ENCODE measurements around the gene COL5A3.
"Not testable (repeated sequence)": the region's sequence is repeated elsewhere in the genome, so short reads cannot be mapped to it uniquely, and the experiment has no call there.

Gene COL5A3

GRCh38 chr19:10027158-10027997 lies 17.1 kb upstream of the COL5A3 start:
- Histone ChIP-seq H3K27ac (ENCODE audit: low read depth, low read length) (no peak overlapping the region), H3K27me3 (ENCODE audit: insufficient read depth, low read length) (peaks cover 11% of the 10 kb centered on the region), H3K79me2 (ENCODE audit: control insufficient read depth, insufficient read depth, low read length, unreplicated experiment) (no peaks in the 10 kb centered on the region), H3K4me3 (ENCODE audit: low read depth, low read length) (no peak overlapping the region), H3K36me3 (ENCODE audit: insufficient read depth, low read length) (no peaks in the 10 kb centered on the region), H2AFZ (ENCODE audit: low read length, unreplicated experiment) (no peak overlapping the region), H3K4me1 (ENCODE audit: control insufficient read depth, insufficient read depth, low read length, unreplicated experiment) (no peaks in the 10 kb centered on the region)

GRCh38 chr19:10026744-10027143 lies 16.4 kb upstream of the COL5A3 start:
- Histone ChIP-seq H3K4me1 (ENCODE audit: control insufficient read depth, insufficient read depth, low read length, unreplicated experiment) (no peaks in the 10 kb centered on the region), H3K27me3 (ENCODE audit: insufficient read depth, low read length) (0 out of 2 replicates have a peak, but pooled peaks cover 6% of the 10 kb centered on the region), H2AFZ (ENCODE audit: low read length, unreplicated experiment) (no peak overlapping the region), H3K36me3 (ENCODE audit: insufficient read depth, low read length) (no peaks in the 10 kb centered on the region), H3K4me3 (ENCODE audit: low read depth, low read length) (no peak overlapping the region), H3K79me2 (ENCODE audit: control insufficient read depth, insufficient read depth, low read length, unreplicated experiment) (no peaks in the 10 kb centered on the region), H3K27ac (ENCODE audit: low read depth, low read length) (no peak overlapping the region)

DNA sequence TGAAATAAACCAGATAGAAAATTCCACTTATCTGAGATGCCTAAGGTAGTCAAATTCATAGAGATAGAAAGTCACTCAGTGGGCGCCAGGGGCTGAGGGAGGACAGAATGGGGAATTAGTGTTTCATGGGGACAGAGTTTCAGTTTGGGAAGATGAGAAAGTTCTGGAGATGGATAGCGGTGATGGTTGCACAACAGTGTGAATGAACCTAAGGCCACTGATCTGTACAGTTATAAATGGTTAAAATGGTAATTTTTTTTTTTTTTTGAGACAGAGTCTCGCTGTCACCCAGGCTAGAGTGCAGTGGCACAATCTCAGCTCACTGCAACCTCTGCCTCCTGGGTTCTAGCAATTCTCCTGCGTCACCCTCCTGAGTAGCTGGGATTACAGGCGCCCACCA lies 12.8 kb upstream of the COL5A3 start:
- H3K4me3 ChIP-seq (ENCODE audit: low read depth, low read length); H3K36me3 ChIP-seq (ENCODE audit: insufficient read depth, low read length); H3K4me1 ChIP-seq (ENCODE audit: control insufficient read depth, insufficient read depth, low read length, unreplicated experiment); H3K27me3 ChIP-seq (ENCODE audit: insufficient read depth, low read length); H2AFZ ChIP-seq (ENCODE audit: low read length, unreplicated experiment); H3K27ac ChIP-seq (ENCODE audit: low read depth, low read length); H3K79me2 ChIP-seq (ENCODE audit: control insufficient read depth, insufficient read depth, low read length, unreplicated experiment): not testable (repeated sequence)

GRCh38 chr19:10021863-10022262 lies 11.6 kb upstream of the COL5A3 start:
- H3K79me2 ChIP-seq (ENCODE audit: control insufficient read depth, insufficient read depth, low read length, unreplicated experiment): no peaks in the 10 kb centered on the region
- no peak overlapping the region for H2AFZ ChIP-seq (ENCODE audit: low read length, unreplicated experiment)
- H3K4me3 ChIP-seq (ENCODE audit: low read depth, low read length): no peak overlapping the region
- peaks cover 6% of the 10 kb centered on the region for H3K4me1 ChIP-seq (ENCODE audit: control insufficient read depth, insufficient read depth, low read length, unreplicated experiment)
- no peaks in the 10 kb centered on the region for H3K27me3 ChIP-seq (ENCODE audit: insufficient read depth, low read length)
- no peak overlapping the region for H3K27ac ChIP-seq (ENCODE audit: low read depth, low read length)
- no peaks in the 10 kb centered on the region for H3K36me3 ChIP-seq (ENCODE audit: insufficient read depth, low read length)

- Histone ChIP-seq H3K27me3 (ENCODE audit: insufficient read depth, low read length) (no peaks in the 10 kb centered on the region), H3K79me2 (ENCODE audit: control insufficient read depth, insufficient read depth, low read length, unreplicated experiment) (no peaks in the 10 kb centered on the region), H3K27ac (ENCODE audit: low read depth, low read length) (no peak overlapping the region), H2AFZ (ENCODE audit: low read length, unreplicated experiment) (no peak overlapping the region), H3K4me3 (ENCODE audit: low read depth, low read length) (no peak overlapping the region), H3K36me3 (ENCODE audit: insufficient read depth, low read length) (no peaks in the 10 kb centered on the region), H3K4me1 (ENCODE audit: control insufficient read depth, insufficient read depth, low read length, unreplicated experiment) (peaks cover 6% of the 10 kb centered on the region)
These were observed 11.1 kb upstream of the COL5A3 start for GRCh38 chr19:10021446-10021845.

- Histone ChIP-seq H2AFZ (ENCODE audit: low read length, unreplicated experiment) (no peak overlapping the region), H3K4me1 (ENCODE audit: control insufficient read depth, insufficient read depth, low read length, unreplicated experiment) (peaks cover 6% of the 10 kb centered on the region), H3K79me2 (ENCODE audit: control insufficient read depth, insufficient read depth, low read length, unreplicated experiment) (no peaks in the 10 kb centered on the region), H3K27me3 (ENCODE audit: insufficient read depth, low read length) (no peaks in the 10 kb centered on the region), H3K36me3 (ENCODE audit: insufficient read depth, low read length) (no peaks in the 10 kb centered on the region), H3K4me3 (ENCODE audit: low read depth, low read length) (no peak overlapping the region), H3K27ac (ENCODE audit: low read depth, low read length) (no peak overlapping the region)
These were observed 10.5 kb upstream of the COL5A3 start for GRCh38 chr19:10020851-10021250.

DNA sequence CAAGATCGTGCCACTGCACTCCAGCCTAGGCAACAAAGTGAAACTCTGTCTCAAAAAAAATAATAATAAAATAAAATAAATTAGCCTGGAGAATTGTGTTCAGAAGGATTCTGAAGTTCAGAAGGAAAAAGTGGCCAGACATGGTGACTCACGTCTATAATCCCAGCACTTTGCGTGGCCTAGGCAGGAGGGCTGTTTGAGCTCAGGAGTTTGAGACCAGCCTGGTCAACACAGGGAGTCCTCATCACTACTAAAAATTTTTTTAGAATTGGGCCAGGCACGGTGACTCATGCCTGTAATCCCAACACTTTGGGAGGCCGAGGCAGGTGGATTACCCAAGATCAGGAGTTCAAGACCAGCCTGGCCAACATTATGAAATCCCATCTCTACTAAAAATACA lies 8.9 kb upstream of the COL5A3 start:
- no peak overlapping the region for H2AFZ ChIP-seq (ENCODE audit: low read length, unreplicated experiment)
- H3K27ac ChIP-seq (ENCODE audit: low read depth, low read length): no peak overlapping the region
- H3K36me3 ChIP-seq (ENCODE audit: insufficient read depth, low read length): no peaks in the 10 kb centered on the region
- H3K4me1 ChIP-seq (ENCODE audit: control insufficient read depth, insufficient read depth, low read length, unreplicated experiment): peaks cover 6% of the 10 kb centered on the region
- H3K27me3 ChIP-seq (ENCODE audit: insufficient read depth, low read length): no peaks in the 10 kb centered on the region
- H3K79me2 ChIP-seq (ENCODE audit: control insufficient read depth, insufficient read depth, low read length, unreplicated experiment): no peaks in the 10 kb centered on the region
- H3K4me3 ChIP-seq (ENCODE audit: low read depth, low read length): no peak overlapping the region

DNA sequence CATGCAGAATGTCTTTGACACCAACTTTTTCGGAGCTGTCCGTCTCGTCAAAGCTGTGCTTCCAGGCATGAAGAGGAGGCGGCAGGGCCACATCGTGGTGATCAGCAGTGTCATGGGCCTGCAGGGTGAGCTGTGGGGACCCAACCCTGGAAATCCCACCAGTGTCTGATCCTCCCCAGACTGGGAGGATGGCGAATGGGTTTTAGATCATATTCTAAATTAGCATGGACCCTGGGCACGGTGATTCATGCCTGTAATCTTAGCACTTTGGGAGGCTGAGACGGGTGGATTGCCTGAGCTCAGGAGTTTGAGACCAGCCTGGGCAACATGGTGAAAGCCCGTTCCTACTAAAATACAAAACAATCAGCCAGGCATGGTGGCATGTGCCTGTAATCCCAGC lies 8.5 kb upstream of the COL5A3 start:
- H3K4me1 ChIP-seq (ENCODE audit: control insufficient read depth, insufficient read depth, low read length, unreplicated experiment): peaks cover 6% of the 10 kb centered on the region
- no peaks in the 10 kb centered on the region for H3K79me2 ChIP-seq (ENCODE audit: control insufficient read depth, insufficient read depth, low read length, unreplicated experiment)
- no peak overlapping the region for H3K4me3 ChIP-seq (ENCODE audit: low read depth, low read length)
- peak overlapping the region; percentile 74 for H3K27ac ChIP-seq (ENCODE audit: low read depth, low read length)
- no peaks in the 10 kb centered on the region for H3K27me3 ChIP-seq (ENCODE audit: insufficient read depth, low read length)
- no peaks in the 10 kb centered on the region for H3K36me3 ChIP-seq (ENCODE audit: insufficient read depth, low read length)
- no peak overlapping the region for H2AFZ ChIP-seq (ENCODE audit: low read length, unreplicated experiment)

- H3K4me1 ChIP-seq (ENCODE audit: control insufficient read depth, insufficient read depth, low read length, unreplicated experiment): peaks cover 6% of the 10 kb centered on the region
- H3K36me3 ChIP-seq (ENCODE audit: insufficient read depth, low read length): no peaks in the 10 kb centered on the region
- H3K79me2 ChIP-seq (ENCODE audit: control insufficient read depth, insufficient read depth, low read length, unreplicated experiment): no peaks in the 10 kb centered on the region
- peak overlapping the region; percentile 74 for H3K27ac ChIP-seq (ENCODE audit: low read depth, low read length)
- no peak overlapping the region for H3K4me3 ChIP-seq (ENCODE audit: low read depth, low read length)
- H2AFZ ChIP-seq (ENCODE audit: low read length, unreplicated experiment): no peak overlapping the region
- no peaks in the 10 kb centered on the region for H3K27me3 ChIP-seq (ENCODE audit: insufficient read depth, low read length)
These were observed 8.0 kb upstream of the COL5A3 start for GRCh38 chr19:10018263-10018662.

GRCh38 chr19:10013834-10014618 lies 3.7 kb upstream of the COL5A3 start:
- H2AFZ ChIP-seq (ENCODE audit: low read length, unreplicated experiment): no peak overlapping the region
- no peaks in the 10 kb centered on the region for H3K36me3 ChIP-seq (ENCODE audit: insufficient read depth, low read length)
- 0 out of 2 replicates have a peak, but pooled peaks cover 4% of the 10 kb centered on the region for H3K27me3 ChIP-seq (ENCODE audit: insufficient read depth, low read length)

GRCh38 chr19:10013316-10013715 lies 3.0 kb upstream of the COL5A3 start, which contains the start of gene RDH8:
TSS of gene RDH8 (plus strand) at chr19:10013483. CDS start at chr19:10013498, 15 bp downstream.
- Histone ChIP-seq H3K27me3 (ENCODE audit: insufficient read depth, low read length) (0 out of 2 replicates have a peak, but pooled peaks cover 4% of the 10 kb centered on the region), H3K79me2 (ENCODE audit: control insufficient read depth, insufficient read depth, low read length, unreplicated experiment) (no peaks in the 10 kb centered on the region), H3K27ac (ENCODE audit: low read depth, low read length) (no peak within 1 kb of the TSS)

More at GRCh38 chr19:10013834-10014618, 3.7 kb upstream of the COL5A3 start:
- Histone ChIP-seq H3K79me2 (ENCODE audit: control insufficient read depth, insufficient read depth, low read length, unreplicated experiment) (no peaks in the 10 kb centered on the region), H3K27ac (ENCODE audit: low read depth, low read length) (no peak overlapping the region), H3K4me3 (ENCODE audit: low read depth, low read length) (no peak overlapping the region), H3K4me1 (ENCODE audit: control insufficient read depth, insufficient read depth, low read length, unreplicated experiment) (peaks cover 20% of the 10 kb centered on the region)

More at GRCh38 chr19:10013316-10013715, 3.0 kb upstream of the COL5A3 start, which contains the start of gene RDH8:
- no peak within 1 kb of the TSS for H3K4me3 ChIP-seq (ENCODE audit: low read depth, low read length)
- no peaks in the 10 kb centered on the region for H3K36me3 ChIP-seq (ENCODE audit: insufficient read depth, low read length)
- H3K4me1 ChIP-seq (ENCODE audit: control insufficient read depth, insufficient read depth, low read length, unreplicated experiment): peaks cover 21% of the 10 kb centered on the region
- no peak within 1 kb of the TSS for H2AFZ ChIP-seq (ENCODE audit: low read length, unreplicated experiment)

Data from ACC112 (cell line).